AG20443 (cell line): Measurements from ENCODE around the gene TMEM143.
"Not testable (repeated sequence)": the region's sequence is repeated elsewhere in the genome, so short reads cannot be mapped to it uniquely, and the experiment has no call there.

Source experiments
- DNase-seq: peaks from one replicate; pipeline ENCODE4 v3.0.0; 2012; ENCODE audit warnings: low spot score, mixed read lengths

Gene TMEM143

DNA sequence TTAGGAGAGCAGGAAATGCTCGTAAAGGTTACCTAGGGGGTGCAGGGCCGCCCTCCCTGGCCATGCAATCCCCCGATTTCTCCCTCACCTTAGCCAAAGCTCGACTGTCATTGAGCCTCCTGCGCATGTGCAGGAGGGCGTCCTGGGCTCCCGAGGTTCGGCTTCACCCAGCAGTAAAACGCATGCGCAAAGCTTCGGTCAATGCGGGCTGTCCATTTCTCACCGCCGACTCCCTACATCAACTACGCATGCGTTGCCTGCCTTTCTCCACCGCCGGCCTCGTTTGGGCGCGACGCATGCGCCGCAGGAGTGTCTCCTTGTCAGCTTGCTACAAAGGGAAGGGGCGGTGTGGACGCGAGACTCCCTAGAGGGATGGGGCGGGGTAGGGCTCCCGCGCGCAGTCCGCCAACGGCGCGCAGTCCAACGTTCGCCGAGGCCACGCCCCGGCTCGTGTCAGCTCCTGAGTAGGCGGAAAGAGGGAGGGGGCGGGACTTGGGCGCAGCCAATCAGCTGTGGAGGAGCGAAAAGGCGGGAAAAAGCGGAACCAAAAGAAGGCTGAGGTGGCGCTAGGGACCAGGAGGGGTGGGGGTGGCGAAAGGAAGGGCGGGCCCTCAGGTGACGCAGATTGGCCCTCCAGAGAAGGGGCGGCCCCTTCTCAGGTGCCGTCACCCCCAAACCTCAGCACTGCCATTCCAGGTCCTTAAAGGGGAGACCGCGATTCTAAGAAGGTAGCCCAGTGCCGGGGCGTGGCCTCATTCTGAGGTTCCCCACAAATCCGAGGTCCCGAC, at the start of gene TMEM143, which contains the start of gene SYNGR4:
TSS of gene TMEM143 (minus strand) at position 131 of the 788 bp plus-strand sequence. CDS start at position 111, 20 bp downstream.
TSS of gene SYNGR4 (plus strand) at position 558 of the 788 bp plus-strand sequence. CDS start 1,476 bp downstream, outside the sequence.
- peak; percentile 100 for DNase-seq

DNA sequence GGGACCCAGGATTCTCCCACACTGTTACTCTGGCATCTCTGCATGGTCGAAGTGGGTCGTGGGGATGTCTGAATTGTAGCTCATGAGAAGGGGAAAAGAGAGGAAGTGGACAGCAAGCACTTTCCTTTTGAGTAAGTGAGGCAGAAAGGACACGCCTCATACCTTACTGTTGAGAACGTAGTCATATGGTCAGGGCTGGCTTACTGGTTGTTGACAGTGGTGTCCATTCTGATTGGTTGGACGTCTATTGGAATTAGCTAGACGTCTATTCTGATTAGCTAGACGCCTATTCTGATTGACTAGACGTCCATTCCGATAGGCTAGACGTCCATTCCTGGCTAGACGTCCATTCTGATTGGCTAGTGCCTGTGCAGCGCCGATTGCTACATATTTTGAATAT, 42.1 kb upstream of the TMEM143 start:
- DNase-seq: no peak

DNA sequence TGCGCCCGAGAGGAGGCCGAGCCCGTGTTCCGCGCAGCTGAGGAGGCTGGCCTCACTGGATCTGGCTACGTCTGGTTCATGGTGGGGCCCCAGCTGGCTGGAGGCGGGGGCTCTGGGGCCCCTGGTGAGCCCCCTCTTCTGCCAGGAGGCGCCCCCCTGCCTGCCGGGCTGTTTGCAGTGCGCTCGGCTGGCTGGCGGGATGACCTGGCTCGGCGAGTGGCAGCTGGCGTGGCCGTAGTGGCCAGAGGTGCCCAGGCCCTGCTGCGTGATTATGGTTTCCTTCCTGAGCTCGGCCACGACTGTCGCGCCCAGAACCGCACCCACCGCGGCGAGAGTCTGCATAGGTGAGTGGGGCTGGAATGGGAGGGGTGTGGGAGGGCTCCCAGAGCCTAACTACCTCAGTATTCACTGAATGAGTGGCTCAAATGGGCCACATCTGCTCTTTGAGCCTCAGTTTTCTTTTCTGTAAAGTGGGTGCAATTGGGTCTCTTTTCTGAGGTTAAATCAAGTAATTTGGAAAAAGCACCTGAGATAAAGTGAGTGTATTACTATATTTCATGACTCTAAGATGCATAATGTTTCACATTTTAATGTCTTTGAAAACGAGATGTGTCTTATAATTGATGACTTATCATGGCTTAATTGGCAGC, 41.4 kb upstream of the TMEM143 start:
- DNase-seq: no peak

DNA sequence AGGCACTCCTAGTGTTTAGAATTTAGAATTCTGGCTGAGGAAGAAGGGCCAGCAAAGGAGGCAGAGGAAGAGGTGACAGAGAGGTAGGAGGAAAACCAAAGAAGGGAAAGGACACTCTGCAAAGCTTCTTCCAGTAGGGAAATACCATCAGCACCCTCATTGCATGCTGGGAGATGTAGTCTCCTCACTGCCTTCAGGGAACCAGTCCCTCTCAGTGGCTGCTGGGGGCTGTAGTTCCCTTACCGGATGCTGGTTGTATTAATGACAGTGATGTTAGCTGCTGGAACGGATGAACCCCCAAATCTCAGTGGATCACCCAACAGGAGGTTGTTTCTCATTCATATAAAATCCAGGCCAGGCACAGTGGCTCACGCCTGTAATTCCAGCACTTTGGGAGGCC, 39.9 kb upstream of the TMEM143 start:
- DNase-seq: peak; percentile 58

DNA sequence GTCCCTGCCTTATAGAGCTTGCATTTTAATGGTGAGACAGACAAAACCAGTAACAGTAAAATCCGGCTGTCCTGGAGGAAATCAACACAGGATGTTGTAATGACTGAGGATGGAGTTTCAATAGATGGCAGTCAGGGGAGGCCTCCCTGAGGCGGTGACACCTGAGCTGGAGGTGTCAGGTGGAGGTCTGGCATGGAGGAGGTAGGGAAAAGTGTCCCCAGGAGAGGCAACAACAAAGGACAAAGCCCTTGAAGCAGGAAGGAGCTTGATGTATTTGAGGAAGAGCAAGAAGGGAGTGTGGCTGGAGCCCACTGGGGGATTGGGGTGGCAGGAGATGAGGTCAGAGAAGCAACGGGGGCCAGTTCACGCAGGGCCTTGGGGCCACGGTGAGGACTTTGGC, 37.5 kb upstream of the TMEM143 start:
- no peak for DNase-seq

DNA sequence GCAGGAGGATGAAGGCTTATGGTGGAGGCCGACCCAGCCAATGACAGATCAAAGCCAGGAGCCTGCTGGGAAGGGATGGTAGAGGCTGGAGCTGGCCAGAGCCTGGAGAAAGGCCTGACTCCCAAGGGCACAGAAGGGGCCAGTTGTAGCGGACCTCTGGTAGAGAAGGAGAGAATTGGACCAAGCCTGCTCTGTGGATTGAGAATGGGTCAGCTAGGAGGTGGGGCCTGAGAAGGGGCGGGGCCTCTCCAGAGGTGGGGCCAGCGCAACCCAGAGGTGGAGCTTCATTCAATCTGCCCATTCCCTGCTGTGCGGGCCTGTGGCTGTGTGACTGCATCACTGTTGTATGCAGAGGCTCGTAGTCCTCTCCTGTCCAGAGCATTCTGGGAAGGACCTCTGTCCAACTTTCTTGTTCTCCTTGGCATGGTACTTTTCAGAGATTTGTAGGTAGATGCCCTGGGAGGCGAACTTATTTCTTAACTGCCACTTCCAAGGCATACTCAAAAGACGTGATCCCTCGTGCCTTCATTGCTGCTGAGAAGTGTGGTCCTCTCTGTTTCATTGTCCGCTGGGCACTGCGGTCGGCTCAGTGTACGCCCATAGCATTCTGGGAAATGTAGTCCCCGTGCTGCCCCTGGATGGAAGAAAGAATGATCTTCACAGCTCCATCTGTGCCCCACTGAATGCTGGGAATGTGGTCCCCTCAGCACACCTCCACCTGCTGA, 36.4 kb upstream of the TMEM143 start:
- peak; percentile 92 for DNase-seq

DNA sequence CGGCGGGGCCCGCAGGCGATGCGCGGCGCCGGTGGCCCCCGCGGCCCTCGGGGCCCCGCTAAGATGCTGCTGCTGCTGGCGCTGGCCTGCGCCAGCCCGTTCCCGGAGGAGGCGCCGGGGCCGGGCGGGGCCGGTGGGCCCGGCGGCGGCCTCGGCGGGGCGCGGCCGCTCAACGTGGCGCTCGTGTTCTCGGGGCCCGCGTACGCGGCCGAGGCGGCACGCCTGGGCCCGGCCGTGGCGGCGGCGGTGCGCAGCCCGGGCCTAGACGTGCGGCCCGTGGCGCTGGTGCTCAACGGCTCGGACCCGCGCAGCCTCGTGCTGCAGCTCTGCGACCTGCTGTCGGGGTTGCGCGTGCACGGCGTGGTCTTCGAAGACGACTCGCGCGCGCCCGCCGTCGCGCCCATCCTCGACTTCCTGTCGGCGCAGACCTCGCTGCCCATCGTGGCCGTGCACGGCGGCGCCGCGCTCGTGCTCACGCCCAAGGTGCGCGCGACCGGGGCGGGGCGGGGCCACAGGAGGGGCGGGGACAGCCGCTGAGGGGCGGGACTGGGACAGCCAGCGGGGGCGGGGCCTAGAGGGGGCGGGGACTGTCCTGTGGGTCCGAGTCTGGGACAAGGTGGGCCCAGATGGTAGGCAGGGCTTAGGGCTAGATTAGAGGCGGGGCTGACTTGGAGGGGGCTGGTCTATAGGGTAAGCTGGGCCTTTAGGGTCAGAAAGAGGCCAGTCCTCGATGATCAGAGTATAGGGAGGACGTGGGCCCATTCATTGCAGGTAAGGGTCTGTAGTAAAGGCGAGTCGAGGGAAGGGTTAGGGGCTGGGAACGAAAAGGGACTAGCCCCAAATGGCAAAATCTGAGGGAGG, 34.9 kb upstream of the TMEM143 start:
- peak; percentile 92 for DNase-seq

DNA sequence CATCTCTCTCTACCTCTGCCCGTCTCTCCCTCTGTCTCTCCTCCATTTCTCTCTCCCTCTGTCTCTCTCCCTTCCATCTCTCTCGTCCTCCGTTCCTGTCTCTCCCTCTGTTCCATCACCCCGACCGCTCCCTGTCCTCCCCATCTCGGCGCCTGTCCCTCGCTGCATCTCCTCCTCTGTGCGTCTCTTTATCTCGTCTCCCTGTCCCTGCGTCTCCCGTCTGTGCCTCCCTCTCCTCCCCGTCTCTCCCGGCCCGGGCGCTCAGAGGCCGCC, 34.3 kb upstream of the TMEM143 start:
- DNase-seq: no peak

DNA sequence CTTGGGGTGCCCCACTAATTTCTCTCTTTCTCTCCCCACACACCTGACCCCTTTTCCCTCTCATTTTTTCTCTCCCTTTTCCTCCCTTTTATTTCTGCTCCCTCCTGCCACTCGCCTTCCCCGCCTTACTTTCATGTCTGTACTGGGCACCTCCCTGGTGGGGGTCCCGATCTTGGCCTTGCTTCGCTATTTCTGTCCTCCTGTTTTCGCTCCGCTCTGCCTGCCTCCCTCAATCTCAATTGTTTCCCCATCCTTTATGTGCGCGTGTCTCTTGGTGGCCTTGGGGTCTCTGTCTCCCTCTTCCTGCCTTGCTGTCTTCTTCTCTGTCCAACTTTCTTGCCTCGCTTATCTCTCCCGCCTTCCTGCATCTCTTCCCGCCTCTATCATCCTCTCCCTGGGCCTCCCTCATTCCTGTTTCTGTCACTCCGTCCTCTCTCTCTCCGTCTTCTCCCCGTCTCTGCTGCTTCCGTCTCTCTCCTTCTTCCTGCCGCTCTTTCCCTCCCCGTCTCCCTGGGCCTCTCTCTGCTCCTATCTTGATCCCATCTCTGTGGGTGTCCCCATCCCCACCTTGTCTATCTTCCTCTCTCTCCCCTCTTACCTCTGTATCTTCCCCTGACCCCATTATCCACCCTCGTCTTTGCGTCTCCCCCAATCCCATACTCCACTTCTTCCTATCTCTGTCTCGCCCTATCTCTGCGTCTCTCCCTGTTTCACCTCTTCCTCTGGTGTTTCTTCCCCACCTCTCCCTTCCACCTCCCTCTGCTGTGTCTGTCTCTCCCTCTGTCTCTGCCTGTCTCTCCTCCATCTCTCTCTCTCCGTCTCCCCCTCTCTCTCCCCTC, 33.7 kb upstream of the TMEM143 start:
- DNase-seq: no peak

DNA sequence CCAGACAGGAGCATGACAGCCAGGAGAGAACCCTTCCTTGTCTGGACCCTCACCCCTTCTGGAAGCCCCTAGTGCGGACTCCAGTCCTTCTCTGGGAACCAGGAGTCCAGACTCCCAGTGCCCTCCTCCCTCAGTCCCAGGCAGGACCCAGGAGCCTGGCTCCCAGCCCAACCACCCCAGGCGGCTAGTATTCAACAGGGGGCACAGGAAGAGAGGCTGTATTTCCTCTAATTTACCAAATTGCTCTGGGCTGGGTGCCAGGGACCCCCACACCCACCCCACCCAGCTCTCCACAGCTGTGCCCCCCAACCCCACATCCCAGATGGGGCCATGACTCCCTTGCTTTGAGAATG, 33.1 kb upstream of the TMEM143 start:
- no peak for DNase-seq

DNA sequence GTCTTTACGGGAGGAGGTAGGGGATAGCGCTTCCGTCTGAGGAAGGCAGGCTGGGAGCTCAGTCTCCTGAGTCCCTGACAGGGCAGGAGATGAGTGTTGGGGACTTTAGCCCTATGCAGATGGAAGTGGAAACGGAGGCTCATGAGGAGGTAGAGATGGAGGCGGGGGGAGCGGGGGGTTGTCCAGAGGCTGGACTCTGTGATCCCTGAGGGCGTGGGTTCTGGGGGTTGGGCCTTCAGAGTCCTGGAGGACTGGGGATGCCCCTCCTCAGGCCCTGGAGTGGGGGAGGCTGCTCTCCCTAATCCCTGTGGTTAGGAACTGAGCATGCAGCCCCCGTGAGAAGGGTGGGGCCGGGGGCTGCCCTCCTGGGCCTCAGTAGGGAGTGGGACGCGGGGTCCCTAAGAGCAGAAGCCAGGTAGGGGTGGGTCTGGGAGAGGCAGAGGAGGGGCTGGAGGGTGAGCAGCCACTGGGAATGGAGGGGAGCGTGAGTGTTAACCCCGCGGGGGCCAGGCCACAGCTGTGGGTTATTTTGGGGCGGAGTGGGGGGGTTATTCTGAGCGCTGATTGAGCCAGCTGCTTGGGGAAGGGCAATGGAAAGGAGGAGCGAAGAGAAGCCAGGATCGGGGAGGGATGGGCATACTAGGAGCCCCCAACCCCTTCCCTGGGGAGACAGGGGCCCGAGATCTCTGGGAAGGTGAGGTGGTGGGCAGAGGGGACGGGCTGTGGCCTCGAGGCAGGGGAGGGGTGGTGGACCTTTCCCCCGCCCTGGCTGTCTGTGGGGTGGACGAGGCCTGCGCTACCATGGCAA, 32.5 kb upstream of the TMEM143 start:
- no peak for DNase-seq

DNA sequence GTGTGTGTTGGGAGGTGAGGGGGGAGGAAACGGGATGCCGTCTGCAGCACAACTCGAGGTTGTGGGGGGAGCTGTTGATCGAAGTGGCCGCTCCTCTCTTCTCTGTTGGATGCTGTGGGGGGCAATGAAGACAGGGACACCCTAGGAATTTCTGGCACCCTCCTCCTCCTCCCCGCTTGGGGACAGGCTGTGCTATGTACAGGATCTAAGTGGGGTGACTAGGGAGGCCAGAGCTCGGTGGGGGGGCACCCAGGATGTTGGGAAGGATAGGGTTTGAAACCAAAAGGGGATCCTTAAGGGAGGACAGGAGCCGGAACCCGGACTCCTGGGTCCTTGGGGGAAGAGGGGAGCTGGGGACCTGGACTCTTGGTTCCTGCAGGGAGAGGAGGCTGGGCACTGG, 31.8 kb upstream of the TMEM143 start:
- DNase-seq: no peak

DNA sequence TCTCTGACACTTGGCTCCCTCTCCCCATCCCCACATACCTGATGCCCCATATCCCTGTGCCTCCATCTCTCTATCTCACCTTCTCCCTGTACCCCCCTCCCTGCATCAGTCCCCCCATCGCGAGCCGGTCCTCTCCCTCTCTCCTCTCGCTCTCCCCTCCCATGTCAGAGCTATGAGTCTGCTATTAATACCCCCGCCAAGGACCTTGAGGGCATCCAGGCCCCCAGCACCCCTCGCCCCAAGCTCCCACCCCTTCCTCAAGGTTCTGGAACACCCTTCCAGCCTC, 31.4 kb upstream of the TMEM143 start:
- DNase-seq: no peak

DNA sequence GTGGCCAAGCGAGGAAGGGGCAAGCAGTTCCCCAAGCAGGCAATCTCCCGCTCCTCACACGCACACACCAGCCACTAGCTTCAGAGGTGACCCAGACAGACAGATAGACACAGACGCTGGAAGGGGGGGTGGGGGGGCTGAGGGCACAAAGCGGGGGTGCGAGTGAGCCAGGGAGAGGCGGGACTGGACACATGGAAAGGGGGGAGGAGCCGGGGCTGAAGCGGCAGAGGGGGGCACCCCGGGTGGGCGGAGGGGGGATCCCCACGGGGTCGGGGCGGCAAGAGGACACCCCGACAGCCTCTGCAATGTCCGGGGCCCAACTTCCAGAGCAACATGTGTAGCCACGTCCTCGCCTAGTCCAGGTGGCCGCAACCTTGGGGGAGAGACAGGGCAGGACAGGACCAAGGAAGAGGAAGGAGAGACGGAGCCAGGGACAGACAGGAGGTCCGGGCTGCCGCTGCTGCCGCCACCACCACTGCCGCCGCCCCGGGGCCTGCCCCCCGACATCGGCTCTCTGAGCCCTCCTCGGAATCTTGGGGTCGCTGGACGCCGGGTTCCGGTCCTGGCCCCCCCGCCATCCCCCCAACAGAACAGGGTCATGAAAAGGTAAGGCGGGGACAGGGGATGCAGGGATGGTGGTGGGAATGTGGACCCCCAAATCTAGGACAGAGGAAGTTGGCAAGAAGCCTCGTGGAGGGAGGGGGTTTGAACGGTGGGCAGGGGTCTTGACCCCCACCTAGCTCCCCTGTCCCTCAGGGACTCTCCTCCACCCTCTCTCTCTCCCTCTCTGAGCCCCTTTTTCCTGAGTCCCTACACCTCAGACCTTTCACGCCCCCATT, 30.8 kb upstream of the TMEM143 start:
- DNase-seq: no peak

DNA sequence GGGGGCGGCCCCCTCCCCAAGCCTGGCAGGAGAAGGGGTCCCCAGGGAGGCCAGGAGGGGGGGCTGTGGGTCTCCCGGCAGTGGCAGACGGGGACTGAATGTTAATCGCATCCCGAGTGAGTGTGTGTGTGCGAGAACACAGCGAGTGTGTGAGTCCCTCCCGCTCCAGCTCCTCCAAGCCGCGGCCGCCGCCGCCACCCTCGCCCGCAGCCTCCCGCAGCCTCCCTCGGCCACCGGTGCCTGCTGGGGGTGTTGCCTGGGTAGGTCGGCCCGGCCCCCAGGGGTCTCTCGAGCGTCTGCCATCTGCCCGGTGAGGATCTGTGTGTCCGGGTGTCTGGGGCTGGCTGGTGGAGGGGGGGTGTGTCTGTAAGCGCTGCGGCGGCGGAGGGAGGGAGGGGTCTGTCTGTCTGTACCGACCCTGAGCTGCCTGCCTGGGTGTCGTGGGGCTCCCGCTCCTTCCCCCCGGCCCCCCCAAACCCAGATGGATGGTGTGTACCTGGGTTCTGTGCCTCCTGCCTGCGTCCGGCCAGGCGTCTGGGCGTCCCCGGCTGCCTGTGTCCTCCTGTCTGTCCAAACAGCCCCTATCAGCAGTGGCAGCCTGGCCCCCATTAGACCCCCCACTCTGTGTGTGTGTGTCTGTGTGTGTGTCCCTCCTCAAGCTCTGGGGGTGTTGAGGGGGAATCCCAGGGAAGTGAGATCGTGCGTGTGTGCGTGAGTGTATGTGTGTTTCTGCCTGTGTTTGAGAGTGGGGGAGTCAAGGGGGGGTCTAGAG, 30.0 kb upstream of the TMEM143 start, which contains the start of gene GRIN2D:
TSS of gene GRIN2D (plus strand) at position 110 of the 772 bp plus-strand sequence. CDS start 4,725 bp downstream, outside the sequence.
- no peak for DNase-seq

DNA sequence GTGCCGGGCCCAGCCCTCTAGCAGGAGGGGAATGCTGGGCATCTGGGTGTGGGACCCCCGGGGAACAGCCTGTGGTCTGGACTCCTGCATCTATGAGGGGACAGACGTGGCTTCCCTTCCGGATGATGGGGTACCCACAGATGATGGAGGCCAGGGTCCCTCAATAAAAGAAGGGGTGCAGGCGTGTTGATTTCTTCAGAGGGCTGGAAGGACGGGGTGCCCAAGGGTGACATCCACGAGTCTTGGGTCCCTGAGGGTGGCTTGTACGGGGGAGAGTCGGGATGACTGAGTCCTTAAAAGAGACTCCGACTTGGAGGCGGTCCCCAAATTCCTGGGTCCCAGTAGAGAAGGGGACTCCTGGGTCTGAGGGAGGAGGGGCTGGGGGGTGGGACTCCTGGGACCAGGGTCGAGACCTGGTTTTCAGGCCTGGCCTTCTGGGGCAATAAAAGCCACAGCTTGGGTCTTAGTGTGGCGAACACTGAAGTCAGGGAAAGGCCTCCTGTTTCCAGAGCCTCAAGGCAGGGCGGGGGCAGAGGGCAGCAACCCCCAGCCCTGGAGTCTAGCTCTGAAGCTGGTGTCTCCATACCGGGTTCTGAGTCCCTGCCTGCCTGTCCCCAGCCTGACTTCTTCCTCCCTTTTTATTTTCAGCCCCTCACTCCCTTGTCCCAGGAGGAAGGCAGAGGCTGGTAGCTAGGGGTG, 29.3 kb upstream of the TMEM143 start:
- DNase-seq: no peak

DNA sequence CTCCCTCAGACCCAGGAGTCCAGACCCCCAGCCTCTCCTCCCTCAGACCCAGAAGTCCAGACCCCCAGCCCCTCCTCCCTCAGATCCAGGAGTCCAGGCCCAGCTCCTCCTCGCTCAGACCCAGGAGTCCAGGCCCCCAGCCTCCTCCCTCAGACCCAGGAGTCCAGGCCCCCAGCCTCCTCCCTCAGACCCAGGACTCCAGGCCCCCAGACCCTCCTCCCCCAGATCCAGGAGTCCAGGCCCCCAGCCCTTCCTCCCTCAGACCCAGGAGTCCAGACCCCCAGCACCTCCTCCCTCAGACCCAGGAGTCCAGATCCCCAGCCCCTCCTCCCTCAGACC, 28.2 kb upstream of the TMEM143 start:
- not testable (repeated sequence) for DNase-seq
